ENCODE measurements around the gene ATP6V1G2. TPM values are rescaled to one million over a fixed set of nuclear protein-coding genes. Genes with fewer than 3 reads are reported as not detected.
"Not testable (repeated sequence)": the region's sequence is repeated elsewhere in the genome, so short reads cannot be mapped to it uniquely, and the experiment has no call there.

ATP6V1G2 gene
- polyA plus RNA-seq, 1 donor from 2014 or later, result 56.7 TPM

DNA sequence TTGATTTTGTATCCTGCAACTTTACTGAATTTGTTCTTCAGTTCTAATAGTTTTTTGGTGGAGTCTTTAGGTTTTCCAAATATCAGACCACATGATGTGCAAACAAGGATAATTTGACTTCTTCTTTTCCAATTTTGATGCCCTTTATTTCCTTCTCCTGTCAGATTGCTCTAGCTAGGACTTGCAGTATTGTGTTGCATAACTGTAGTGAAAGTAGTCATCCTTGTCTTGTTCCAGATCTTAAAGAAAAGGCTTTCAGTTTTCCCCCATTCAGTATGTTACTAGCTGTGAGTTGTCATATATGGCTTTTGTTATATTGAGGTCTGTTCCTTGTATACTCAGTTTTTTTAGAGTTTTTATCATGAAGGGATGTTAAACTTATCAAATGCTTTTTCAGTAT, 43.8 kb downstream of the ATP6V1G2 start:
- Histone ChIP-seq H3F3A (ENCODE audit: insufficient read depth, low read length, poor library complexity, severe bottlenecking) (no peaks in the 10 kb centered on the region), H3K9ac (ENCODE audit: low read length) (no peak overlapping the region), H3K27ac (ENCODE audit: low read length) (no peak overlapping the region), H2AFZ (ENCODE audit: low read depth, low read length) (no peak overlapping the region), H3K79me2 (replicated peaks; ENCODE audit: insufficient read depth, low read length) (no peaks in the 10 kb centered on the region), H3K9me2 (ENCODE audit: insufficient read depth, low read length) (no peaks in the 10 kb centered on the region), H3K4me2 (ENCODE audit: low read length) (no peak overlapping the region), H3K36me3 (ENCODE audit: insufficient read depth, low read length) (no peaks in the 10 kb centered on the region), H4K20me1 (ENCODE audit: insufficient read depth) (no peaks in the 10 kb centered on the region), H3K27me3 (ENCODE audit: insufficient read depth, low read depth, low read length) (peaks cover 25% of the 10 kb centered on the region), H3K9me3 (ENCODE audit: low read length) (no peaks in the 10 kb centered on the region), H3K4me3 (ENCODE audit: low read length) (no peak overlapping the region)
- TF ChIP-seq RAD21 (conservative IDR thresholded peaks at IDR 0.05), result no peak
- no peak for TF ChIP-seq REST (IDR thresholded peaks at IDR 0.05; ENCODE audit: borderline replicate concordance)
- no peak for TF ChIP-seq EZH2 (IDR thresholded peaks at IDR 0.05; ENCODE audit: borderline replicate concordance, insufficient read depth, low read length, poor library complexity, severe bottlenecking)
- TF ChIP-seq POLR2AphosphoS5 (IDR thresholded peaks at IDR 0.05), result no peak
- TF ChIP-seq TAF1 (IDR thresholded peaks at IDR 0.05; ENCODE audit: low read depth), result no peak

GRCh38 chr6:31499648-31500047, 46.8 kb downstream of the ATP6V1G2 start:
- not testable (repeated sequence) for H3K9ac ChIP-seq (ENCODE audit: low read length); H3F3A ChIP-seq (ENCODE audit: insufficient read depth, low read length, poor library complexity, severe bottlenecking); H3K27ac ChIP-seq (ENCODE audit: low read length); H3K9me2 ChIP-seq (ENCODE audit: insufficient read depth, low read length); H3K79me2 ChIP-seq (replicated peaks; ENCODE audit: insufficient read depth, low read length); H3K36me3 ChIP-seq (ENCODE audit: insufficient read depth, low read length); H3K9me3 ChIP-seq (ENCODE audit: low read length); H2AFZ ChIP-seq (ENCODE audit: low read depth, low read length); H3K4me2 ChIP-seq (ENCODE audit: low read length); H4K20me1 ChIP-seq (ENCODE audit: insufficient read depth); H3K4me3 ChIP-seq (ENCODE audit: low read length)
- H3K27me3 ChIP-seq (ENCODE audit: insufficient read depth, low read depth, low read length), result peaks cover 52% of the 10 kb centered on the region

- no peak for TF ChIP-seq POLR2AphosphoS5 (IDR thresholded peaks at IDR 0.05)
- no peak for TF ChIP-seq RAD21 (conservative IDR thresholded peaks at IDR 0.05)
- TF ChIP-seq, protein P1, sequence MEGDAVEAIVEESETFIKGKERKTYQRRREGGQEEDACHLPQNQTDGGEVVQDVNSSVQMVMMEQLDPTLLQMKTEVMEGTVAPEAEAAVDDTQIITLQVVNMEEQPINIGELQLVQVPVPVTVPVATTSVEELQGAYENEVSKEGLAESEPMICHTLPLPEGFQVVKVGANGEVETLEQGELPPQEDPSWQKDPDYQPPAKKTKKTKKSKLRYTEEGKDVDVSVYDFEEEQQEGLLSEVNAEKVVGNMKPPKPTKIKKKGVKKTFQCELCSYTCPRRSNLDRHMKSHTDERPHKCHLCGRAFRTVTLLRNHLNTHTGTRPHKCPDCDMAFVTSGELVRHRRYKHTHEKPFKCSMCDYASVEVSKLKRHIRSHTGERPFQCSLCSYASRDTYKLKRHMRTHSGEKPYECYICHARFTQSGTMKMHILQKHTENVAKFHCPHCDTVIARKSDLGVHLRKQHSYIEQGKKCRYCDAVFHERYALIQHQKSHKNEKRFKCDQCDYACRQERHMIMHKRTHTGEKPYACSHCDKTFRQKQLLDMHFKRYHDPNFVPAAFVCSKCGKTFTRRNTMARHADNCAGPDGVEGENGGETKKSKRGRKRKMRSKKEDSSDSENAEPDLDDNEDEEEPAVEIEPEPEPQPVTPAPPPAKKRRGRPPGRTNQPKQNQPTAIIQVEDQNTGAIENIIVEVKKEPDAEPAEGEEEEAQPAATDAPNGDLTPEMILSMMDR (IDR thresholded peaks at IDR 0.05; ENCODE audit: poor library complexity, severe bottlenecking), result no peak
- TF ChIP-seq MXI1 (conservative IDR thresholded peaks at IDR 0.05; ENCODE audit: poor library complexity, severe bottlenecking), result no peak
- H3K36me3 ChIP-seq (ENCODE audit: insufficient read depth, low read length), result no peaks in the 10 kb centered on the region
- no peak overlapping the region for H3K27ac ChIP-seq (ENCODE audit: low read length)
- no peaks in the 10 kb centered on the region for H3F3A ChIP-seq (ENCODE audit: insufficient read depth, low read length, poor library complexity, severe bottlenecking)
- no peaks in the 10 kb centered on the region for H4K20me1 ChIP-seq (ENCODE audit: insufficient read depth)
- no peaks in the 10 kb centered on the region for H3K79me2 ChIP-seq (replicated peaks; ENCODE audit: insufficient read depth, low read length)
- no peak overlapping the region for H2AFZ ChIP-seq (ENCODE audit: low read depth, low read length)
- H3K9ac ChIP-seq (ENCODE audit: low read length), result no peak overlapping the region
- no peaks in the 10 kb centered on the region for H3K9me3 ChIP-seq (ENCODE audit: low read length)
- no peak overlapping the region for H3K4me2 ChIP-seq (ENCODE audit: low read length)
- H3K4me3 ChIP-seq (ENCODE audit: low read length), result no peak overlapping the region
- H3K9me2 ChIP-seq (ENCODE audit: insufficient read depth, low read length), result no peaks in the 10 kb centered on the region
- H3K27me3 ChIP-seq (ENCODE audit: insufficient read depth, low read depth, low read length), result peaks cover 61% of the 10 kb centered on the region
These were observed 47.7 kb downstream of the ATP6V1G2 start for GRCh38 chr6:31498748-31499147.

Data from neural cell (in vitro differentiated cells).